A549 (cell line): ENCODE measurements around the gene IRF5.

ENCODE experiments used
- CBX2 ChIP-seq: fragments of 200-600 bp; sonication (generic); IDR thresholded peaks from 2 replicates; pipeline ENCODE4 v1.6.1; 2016; ENCODE audit warnings: low read depth, mild to moderate bottlenecking, borderline replicate concordance
- CTCF ChIP-seq: fragments of >200 bp; sonication (Bioruptor Twin); formaldehyde crosslinking; IDR thresholded peaks from 3 replicates; pipeline ENCODE4 v1.5.1; 2016
- EHMT2 ChIP-seq: fragments of 200-600 bp; sonication (generic); IDR thresholded peaks from 2 replicates; pipeline ENCODE4 v1.6.1; 2016; ENCODE audit warnings: antibody characterized with exemption, low read depth, mild to moderate bottlenecking, moderate library complexity
- EP300 ChIP-seq, 2 experiments: fragments of >200 bp; sonication (Bioruptor Twin); formaldehyde crosslinking; IDR thresholded peaks; 2 replicates in 1 of 2; 3 replicates in 1 of 2; pipeline ENCODE4 v1.6.1; 2016 to 2017
- MAX ChIP-seq: IDR thresholded peaks from 2 replicates; pipeline ENCODE4 v1.6.1; 2012
- NFE2L2 ChIP-seq: fragments of 150-350 bp; conservative IDR thresholded peaks from 2 replicates; pipeline ENCODE4 v1.6.1; 2014; ENCODE audit warnings: low read length
- POLR2A ChIP-seq: IDR thresholded peaks from 2 replicates; pipeline ENCODE4 v1.6.1; 2012; ENCODE audit warnings: mild to moderate bottlenecking, low read length
- TP53 ChIP-seq: fragments of 250-450 bp; sonication (Bioruptor Pico); IDR thresholded peaks from 2 replicates; pipeline ENCODE4 v1.5.0; 2021; ENCODE audit warnings: mild to moderate bottlenecking, moderate library complexity

GRCh38 chr7:128908750-128909624 lies 28.7 kb upstream of the IRF5 start:
- TF ChIP-seq EP300 (IDR thresholded peaks at IDR 0.05) (no peak), CTCF (no peak), NFE2L2 (no peak), TP53 (CRISPR knock-in tag) (no peak), MAX (no peak), EHMT2 (no peak), POLR2A (no peak), CBX2 (no peak)
